GM12878 (cell line): ENCODE data around the gene POLN. TPM values are rescaled to one million over a fixed set of nuclear protein-coding genes. Genes with fewer than 3 reads are reported as not detected.

ENCODE experiments used
- ATAC-seq: fragments of 200-7000 bp; cut with Tn5 transposase; 3 replicates; pipeline ENCODE4 v1.9.1; 2020; ENCODE audit warnings: mild to moderate bottlenecking, moderate library complexity
- BruUV-seq: library from RNA; stranded (reverse); fragments of 400-500 nt; replicated peaks from 2 replicates; lab custom pipeline; 2021; lab: Mats Ljungman, UMichigan
- CTCF ChIA-PET: fragments of 300-600 bp; sonication (Branson Sonifier 250); formaldehyde crosslinking; extraction: SDS; loops from one replicate; lab custom pipeline; 2021; ENCODE audit warnings: inconsistent platforms; lab: Yijun Ruan, JAX
- POLR2A ChIA-PET: fragments of 350-600 bp; formaldehyde crosslinking; extraction: SDS; loops from one replicate; lab custom pipeline; 2021; ENCODE audit warnings: inconsistent platforms; lab: Charles Lee
- RAD21 ChIA-PET: fragments of 300-600 bp; sonication (Branson Sonifier 250); formaldehyde crosslinking; loops from one replicate; lab custom pipeline; 2023; ENCODE audit warnings: antibody characterized with exemption; ENCODE audit not compliant: unreplicated experiment; lab: Charles Lee
- SMC1A ChIA-PET: fragments of 300-600 bp; sonication (Branson Sonifier 250); formaldehyde crosslinking; loops from one replicate; lab custom pipeline; 2023; ENCODE audit not compliant: unreplicated experiment, uncharacterized antibody; lab: Charles Lee
- DNase-seq: peaks from one replicate; pipeline ENCODE4 v3.0.0-alpha.2; 2011; ENCODE audit warnings: low read depth, low spot score
- FAIRE-seq: peaks from 3 replicates; lab custom pipeline; 2011; peaks lifted over from hg19 to GRCh38; lab: Jason Lieb, UNC
- H2AFZ ChIP-seq: 2 replicates; pipeline ENCODE4 v1.6.0; 2011; ENCODE audit warnings: low read depth, low read length, control low read depth; ENCODE audit not compliant: control insufficient read depth
- H3K27ac ChIP-seq: 2 replicates; pipeline ENCODE4 v1.5.1; 2011; ENCODE audit warnings: control low read depth; ENCODE audit not compliant: control insufficient read depth, insufficient read depth
- H3K27me3 ChIP-seq, 2 experiments: replicated peaks in 1 of 2; 2 replicates each; pipeline versions ENCODE4 v1.6.0 to v1.6.1; 2011; ENCODE audit warnings: low read length in 1 of 2; ENCODE audit not compliant: control insufficient read depth in 2 of 2, insufficient read depth in 2 of 2
- H3K36me3 ChIP-seq, 2 experiments: 2 replicates each; pipeline ENCODE4 v1.5.1; 2011; ENCODE audit warnings: low read length in 1 of 2; ENCODE audit not compliant: control insufficient read depth in 2 of 2, insufficient read depth in 2 of 2
- H3K4me1 ChIP-seq: 2 replicates; pipeline ENCODE4 v1.6.1; 2011; ENCODE audit warnings: mild to moderate bottlenecking, low read length, moderate library complexity, mixed read lengths; ENCODE audit not compliant: control insufficient read depth, insufficient read depth
- H3K4me2 ChIP-seq: 2 replicates; pipeline ENCODE4 v1.6.0; 2011; ENCODE audit warnings: control low read depth; ENCODE audit not compliant: control insufficient read depth, insufficient read depth
- H3K4me3 ChIP-seq: fragments of 200-600 bp; sonication (generic); 2 replicates; pipeline ENCODE4 v1.5.1; 2016
- H3K79me2 ChIP-seq: 2 replicates; pipeline ENCODE4 v1.6.0; 2011; ENCODE audit warnings: low read length; ENCODE audit not compliant: control insufficient read depth, insufficient read depth
- H3K9ac ChIP-seq: 2 replicates; pipeline ENCODE4 v1.8.0; 2011; ENCODE audit warnings: low read length, control low read depth, mixed read lengths; ENCODE audit not compliant: control insufficient read depth, insufficient read depth
- H3K9me3 ChIP-seq: replicated peaks from 3 replicates; pipeline ENCODE4 v1.5.1; 2011; ENCODE audit warnings: mild to moderate bottlenecking, low read length; ENCODE audit not compliant: control insufficient read depth, insufficient read depth
- H4K20me1 ChIP-seq: 2 replicates; pipeline ENCODE4 v1.6.0; 2011; ENCODE audit not compliant: control insufficient read depth, insufficient read depth
- BHLHE40 ChIP-seq, 2 experiments: fragments of 450-650 bp in 1 of 2; IDR thresholded peaks; 2 replicates each; pipeline ENCODE4 v1.6.1; 2011 to 2017; ENCODE audit warnings: low read depth in 2 of 2, borderline replicate concordance in 1 of 2, improper control_type of control experiment in 1 of 2, low read length in 1 of 2, mild to moderate bottlenecking in 1 of 2
- CREB1 ChIP-seq: IDR thresholded peaks from 2 replicates; pipeline ENCODE4 v1.6.1; 2012; ENCODE audit warnings: low read depth, mild to moderate bottlenecking, inconsistent platforms
- GABPA ChIP-seq: IDR thresholded peaks from 2 replicates; pipeline ENCODE4 v1.6.1; 2014; ENCODE audit warnings: antibody characterized with exemption, low read depth, mild to moderate bottlenecking, inconsistent platforms
- MEF2A ChIP-seq: IDR thresholded peaks from 2 replicates; pipeline ENCODE4 v1.6.1; 2011; ENCODE audit warnings: low read depth, mild to moderate bottlenecking, low read length, moderate library complexity; ENCODE audit not compliant: insufficient read depth
- MTA3 ChIP-seq: IDR thresholded peaks from 2 replicates; pipeline ENCODE4 v1.6.1; 2012; ENCODE audit warnings: low read length, inconsistent platforms, borderline replicate concordance
- NBN ChIP-seq: fragments of 450-650 bp; IDR thresholded peaks from 2 replicates; pipeline ENCODE4 v1.6.1; 2016
- NFIC ChIP-seq: IDR thresholded peaks from 2 replicates; pipeline ENCODE4 v1.6.1; 2012; ENCODE audit warnings: low read depth, mild to moderate bottlenecking, inconsistent platforms, low read length, moderate library complexity
- POLR2AphosphoS5 ChIP-seq: IDR thresholded peaks from 2 replicates; pipeline ENCODE4 v1.6.1; 2011; ENCODE audit warnings: mild to moderate bottlenecking, low read length, inconsistent platforms
- RAD21 ChIP-seq: IDR thresholded peaks from 2 replicates; pipeline ENCODE4 v1.6.1; 2011; ENCODE audit warnings: mild to moderate bottlenecking, low read depth, low read length, moderate library complexity; ENCODE audit not compliant: insufficient read depth
- SMAD5 ChIP-seq: IDR thresholded peaks from 2 replicates; pipeline ENCODE4 v1.6.1; 2016; ENCODE audit warnings: antibody characterized with exemption, low read depth
- ZNF24 ChIP-seq: fragments of 450-650 bp; IDR thresholded peaks from 2 replicates; pipeline ENCODE4 v1.6.1; 2017; ENCODE audit warnings: antibody characterized with exemption, mild to moderate bottlenecking
- WGBS: methylation state at CpG from one replicate; pipeline ENCODE4 v1.1.6; 2016; ENCODE audit warnings: low lambda C conversion rate; ENCODE audit not compliant: insufficient replicate concordance, insufficient coverage; ENCODE audit errors: missing lambda C conversion rate; 5-methylcytosine and 5-hydroxymethylcytosine counted together
- in situ Hi-C: fragments of 300-500 bp; cut with MboI; formaldehyde crosslinking; loops from 9 replicates; pipeline ENCODE4 v1.14.3; 2018; ENCODE audit warnings: mixed read lengths
- intact Hi-C: fragments of 100-400 bp; cut with micrococcal nuclease; formaldehyde crosslinking; loops from one replicate; pipeline ENCODE4 v1.14.2; 2022; ENCODE audit not compliant: unreplicated experiment
- polyA plus RNA-seq, 11 experiments: library from polyadenylated mRNA; depleted of rRNA in 4 of 11; unstranded in 6 of 11; stranded (reverse) in 5 of 11; fragments of >200 nt; fragmentation: Nextera tagmentation in 4 of 11; fragmentation: Illumina TruSeq in 1 of 11; extraction: Ambion mirVana in 4 of 11; extraction: Trizol in 1 of 11; gene quantifications; 1 replicate in 1 of 11; 2 replicates in 10 of 11; pipeline versions ENCODE4 v1.2.1 to v1.2.3, GENCODE V29; 2011 to 2016; ENCODE audit warnings: inconsistent platforms in 2 of 11, missing spikeins in 2 of 11, low read depth in 1 of 11
- total RNA-seq, 4 experiments: library from RNA; depleted of rRNA in 3 of 4; stranded (reverse); fragments of >200 nt in 3 of 4; fragmentation: Illumina TruSeq in 1 of 4; extraction: Trizol in 1 of 4; gene quantifications; 2 replicates each; pipeline versions ENCODE4 v1.2.1 to v1.2.3, GENCODE V29; 2013 to 2021
- TF ChIP-seq, protein P1 (sequence below): IDR thresholded peaks from 2 replicates; pipeline ENCODE4 v1.6.1; 2011; ENCODE audit warnings: borderline replicate concordance, low read depth, mild to moderate bottlenecking, moderate library complexity, low read length; ENCODE audit not compliant: insufficient read depth, poor library complexity, severe bottlenecking
- TF ChIP-seq, protein P2 (sequence below), 3 experiments: IDR thresholded peaks in 2 of 3; conservative IDR thresholded peaks in 1 of 3; 2 replicates each; pipeline ENCODE4 v1.5.1; 2011; ENCODE audit warnings: low read depth in 3 of 3, low read length in 3 of 3, mild to moderate bottlenecking in 3 of 3, control low read depth in 2 of 3, moderate library complexity in 2 of 3, inconsistent platforms in 1 of 3, mixed read lengths in 1 of 3; ENCODE audit not compliant: control insufficient read depth in 2 of 3, insufficient read depth in 1 of 3; ENCODE audit errors: extremely low read depth in 1 of 3

Gene POLN
- total and polyA plus RNA-seq, 10 of the 15 experiments (the other 5 are each of a cell fraction or from before 2014, with no cell fraction given), result 0.09 to 2.0 (median 0.95) TPM; not detected in 1

DNA sequence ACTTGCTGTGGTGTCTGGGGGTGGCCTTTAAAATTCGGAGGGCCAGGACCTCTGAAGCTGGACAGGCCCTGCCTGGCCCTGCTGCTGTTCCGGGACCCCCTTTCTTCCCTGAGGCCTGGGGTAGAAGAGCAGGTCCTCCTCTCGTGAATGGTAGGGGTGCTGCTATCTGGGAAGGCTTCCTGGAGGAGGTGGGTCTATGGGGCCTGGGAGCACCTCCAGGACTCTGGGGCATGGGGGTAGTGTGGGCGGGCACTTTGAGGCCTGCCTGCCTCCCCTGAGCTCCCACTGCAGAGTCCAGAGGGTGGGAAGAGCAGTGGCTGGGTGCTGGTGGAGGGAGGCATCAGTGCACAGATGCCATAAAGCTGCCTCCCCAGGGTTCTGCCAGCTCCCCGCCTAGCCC is 24.9 kb upstream of the POLN start:
- SMC1A ChIA-PET, result no interaction called here
- Histone ChIP-seq H3K9me3 (no peaks in the 10 kb centered on the region), H3K9ac (no peak overlapping the region), H3K36me3 (no peaks in the 10 kb centered on the region), H3K79me2 (no peaks in the 10 kb centered on the region), H3K4me2 (no peak overlapping the region), H3K4me3 (no peak overlapping the region), H2AFZ (no peak overlapping the region), H3K27me3 (no peaks in the 10 kb centered on the region), H3K27ac (no peak overlapping the region), H4K20me1 (no peaks in the 10 kb centered on the region), H3K4me1 (no peaks in the 10 kb centered on the region; the same call in 1 of the 2 replicates)
- CTCF ChIA-PET, result interaction anchor here (0.7 kb wide), 1 partner anchor 173 kb away, joined by 3 read pairs; no protein-coding TSS in a partner anchor
- in situ Hi-C loops, result no loop called here
- no peak for TF ChIP-seq MTA3
- TF ChIP-seq, protein P1, sequence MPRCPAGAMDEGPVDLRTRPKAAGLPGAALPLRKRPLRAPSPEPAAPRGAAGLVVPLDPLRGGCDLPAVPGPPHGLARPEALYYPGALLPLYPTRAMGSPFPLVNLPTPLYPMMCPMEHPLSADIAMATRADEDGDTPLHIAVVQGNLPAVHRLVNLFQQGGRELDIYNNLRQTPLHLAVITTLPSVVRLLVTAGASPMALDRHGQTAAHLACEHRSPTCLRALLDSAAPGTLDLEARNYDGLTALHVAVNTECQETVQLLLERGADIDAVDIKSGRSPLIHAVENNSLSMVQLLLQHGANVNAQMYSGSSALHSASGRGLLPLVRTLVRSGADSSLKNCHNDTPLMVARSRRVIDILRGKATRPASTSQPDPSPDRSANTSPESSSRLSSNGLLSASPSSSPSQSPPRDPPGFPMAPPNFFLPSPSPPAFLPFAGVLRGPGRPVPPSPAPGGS, result no peak
- TF ChIP-seq NFIC, result no peak
- TF ChIP-seq GABPA, result no peak
- TF ChIP-seq CREB1, result no peak
- no peak for TF ChIP-seq BHLHE40 (IDR thresholded peaks at IDR 0.05; ENCODE audit: borderline replicate concordance in 1 of 2, low read depth in 2 of 2, low read length in 1 of 2)
- TF ChIP-seq ZNF24, result no peak
- TF ChIP-seq NBN, result no peak
- TF ChIP-seq POLR2AphosphoS5, result no peak
- no peak for TF ChIP-seq MEF2A
- TF ChIP-seq, protein P2, sequence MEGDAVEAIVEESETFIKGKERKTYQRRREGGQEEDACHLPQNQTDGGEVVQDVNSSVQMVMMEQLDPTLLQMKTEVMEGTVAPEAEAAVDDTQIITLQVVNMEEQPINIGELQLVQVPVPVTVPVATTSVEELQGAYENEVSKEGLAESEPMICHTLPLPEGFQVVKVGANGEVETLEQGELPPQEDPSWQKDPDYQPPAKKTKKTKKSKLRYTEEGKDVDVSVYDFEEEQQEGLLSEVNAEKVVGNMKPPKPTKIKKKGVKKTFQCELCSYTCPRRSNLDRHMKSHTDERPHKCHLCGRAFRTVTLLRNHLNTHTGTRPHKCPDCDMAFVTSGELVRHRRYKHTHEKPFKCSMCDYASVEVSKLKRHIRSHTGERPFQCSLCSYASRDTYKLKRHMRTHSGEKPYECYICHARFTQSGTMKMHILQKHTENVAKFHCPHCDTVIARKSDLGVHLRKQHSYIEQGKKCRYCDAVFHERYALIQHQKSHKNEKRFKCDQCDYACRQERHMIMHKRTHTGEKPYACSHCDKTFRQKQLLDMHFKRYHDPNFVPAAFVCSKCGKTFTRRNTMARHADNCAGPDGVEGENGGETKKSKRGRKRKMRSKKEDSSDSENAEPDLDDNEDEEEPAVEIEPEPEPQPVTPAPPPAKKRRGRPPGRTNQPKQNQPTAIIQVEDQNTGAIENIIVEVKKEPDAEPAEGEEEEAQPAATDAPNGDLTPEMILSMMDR (IDR thresholded peaks at IDR 0.05 in 2 of 3, conservative IDR thresholded peaks at IDR 0.05 in 1 of 3; ENCODE audit: control insufficient read depth in 2 of 3, extremely low read depth in 1 of 3, insufficient read depth in 1 of 3, low read depth in 3 of 3, low read length in 3 of 3), result no peak
- TF ChIP-seq RAD21, result no peak
- TF ChIP-seq SMAD5, result no peak
- 32% methylated on average over 5 of the region's 5 CpGs for WGBS
- POLR2A ChIA-PET, result no interaction called here
- RAD21 ChIA-PET, result no interaction called here
- intact Hi-C loops, result loop anchor here (10.0 kb wide), 1 partner anchor 808 kb away; the partner anchor contains the start of genes HTT and HTT-AS
- FAIRE-seq (no peak), DNase-seq (no peak), ATAC-seq (no peak)
- no TSS peak for BruUV-seq
